Measurements from ENCODE around the gene RALA.

RALA gene

DNA sequence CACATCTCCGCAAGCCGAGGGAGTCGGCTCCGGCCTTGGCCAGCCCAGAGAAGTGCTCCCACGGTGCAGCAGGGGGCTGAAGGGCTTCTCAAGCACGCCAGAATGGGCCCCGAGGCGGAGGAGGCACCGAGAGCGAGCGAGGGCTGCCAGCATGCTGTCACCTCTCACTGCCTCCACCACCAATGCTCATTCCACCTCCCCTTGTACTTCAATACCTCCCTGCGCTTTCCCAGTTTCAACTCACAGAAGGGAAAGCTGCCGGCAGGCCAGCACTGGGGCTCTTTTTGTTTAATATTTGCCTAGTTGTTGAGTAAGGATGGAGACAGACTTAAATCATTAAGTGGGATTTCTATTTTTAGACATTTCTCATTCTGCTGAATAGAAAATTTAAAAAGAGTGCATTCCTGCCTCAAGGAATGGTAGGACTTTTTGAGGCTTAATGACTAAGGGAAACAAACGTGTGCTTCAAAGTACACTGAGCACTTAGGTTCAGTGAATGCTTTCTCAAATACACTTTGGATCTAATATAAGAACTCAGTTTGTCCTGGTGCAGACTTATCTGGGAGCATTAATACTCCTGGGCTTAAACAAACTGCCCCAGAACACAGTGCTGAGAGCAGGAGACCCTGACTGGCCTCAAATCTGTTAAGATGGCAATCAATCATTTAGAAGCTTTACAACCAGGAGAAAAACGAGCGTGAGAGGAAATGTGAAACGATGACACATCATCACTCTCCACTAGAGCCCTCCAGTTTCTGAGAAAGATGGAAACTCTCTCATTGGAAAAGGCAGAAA lies 131.2 kb downstream of the RALA start:
- no peak overlapping the region for H3K4me3 ChIP-seq (replicated peaks; ENCODE audit: low read depth, low read length)
- no peak for DNase-seq (ENCODE audit: extremely low read depth, low read depth)
- TF ChIP-seq, protein P1, sequence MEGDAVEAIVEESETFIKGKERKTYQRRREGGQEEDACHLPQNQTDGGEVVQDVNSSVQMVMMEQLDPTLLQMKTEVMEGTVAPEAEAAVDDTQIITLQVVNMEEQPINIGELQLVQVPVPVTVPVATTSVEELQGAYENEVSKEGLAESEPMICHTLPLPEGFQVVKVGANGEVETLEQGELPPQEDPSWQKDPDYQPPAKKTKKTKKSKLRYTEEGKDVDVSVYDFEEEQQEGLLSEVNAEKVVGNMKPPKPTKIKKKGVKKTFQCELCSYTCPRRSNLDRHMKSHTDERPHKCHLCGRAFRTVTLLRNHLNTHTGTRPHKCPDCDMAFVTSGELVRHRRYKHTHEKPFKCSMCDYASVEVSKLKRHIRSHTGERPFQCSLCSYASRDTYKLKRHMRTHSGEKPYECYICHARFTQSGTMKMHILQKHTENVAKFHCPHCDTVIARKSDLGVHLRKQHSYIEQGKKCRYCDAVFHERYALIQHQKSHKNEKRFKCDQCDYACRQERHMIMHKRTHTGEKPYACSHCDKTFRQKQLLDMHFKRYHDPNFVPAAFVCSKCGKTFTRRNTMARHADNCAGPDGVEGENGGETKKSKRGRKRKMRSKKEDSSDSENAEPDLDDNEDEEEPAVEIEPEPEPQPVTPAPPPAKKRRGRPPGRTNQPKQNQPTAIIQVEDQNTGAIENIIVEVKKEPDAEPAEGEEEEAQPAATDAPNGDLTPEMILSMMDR (IDR thresholded peaks at IDR 0.05; ENCODE audit: low read depth, low read length, missing control alignments), result no peak

DNA sequence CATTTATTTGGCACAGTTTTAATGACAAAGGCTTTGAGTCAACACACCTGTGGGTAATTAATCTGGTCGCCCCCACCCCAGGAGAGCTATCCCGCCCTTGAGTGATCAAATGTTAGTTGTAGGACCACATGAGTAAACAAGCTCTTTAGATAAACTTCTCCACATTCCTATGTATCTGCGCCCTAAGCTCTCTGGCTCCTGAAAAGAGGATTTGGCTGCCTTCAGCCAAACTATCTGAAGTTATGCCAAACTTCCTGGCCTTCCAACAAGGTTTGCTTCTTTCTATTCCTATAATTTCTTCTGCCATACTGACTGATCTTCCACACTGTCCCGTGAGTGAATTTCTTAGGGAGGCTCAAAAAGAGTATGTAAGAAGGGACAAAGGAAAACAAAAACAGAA lies 134.2 kb downstream of the RALA start:
- no peak overlapping the region for H3K4me3 ChIP-seq (replicated peaks; ENCODE audit: low read depth, low read length)
- TF ChIP-seq, protein P1 (IDR thresholded peaks at IDR 0.05; ENCODE audit: low read depth, low read length, missing control alignments), result no peak
- no peak for DNase-seq (ENCODE audit: extremely low read depth, low read depth)

Data from HFF-Myc (cell line).